Left forelimb (tissue), 1 donor: ENCODE results near the gene LGALSL.
"Not testable (repeated sequence)": the region's sequence is repeated elsewhere in the genome, so short reads cannot be mapped to it uniquely, and the experiment has no call there.

Source experiments
- DNase-seq: peaks from one replicate; pipeline ENCODE4 v3.0.0-alpha.2; 2018; ENCODE audit warnings: low spot score

Gene LGALSL

GRCh38 chr2:64442801-64443429, 11.0 kb upstream of the LGALSL start:
- DNase-seq = no peak

GRCh38 chr2:64445970-64446369, 8.0 kb upstream of the LGALSL start:
- not testable (repeated sequence) for DNase-seq

GRCh38 chr2:64447317-64448040, 6.5 kb upstream of the LGALSL start:
- DNase-seq = no peak

- DNase-seq = no peak
These were observed 5.9 kb upstream of the LGALSL start for GRCh38 chr2:64448041-64448426.

- no peak for DNase-seq
These were observed 2.9 kb upstream of the LGALSL start for GRCh38 chr2:64451051-64451450.

- peak; percentile 68 for DNase-seq
These were observed 697 bp downstream of the LGALSL start for GRCh38 chr2:64454386-64455332.

GRCh38 chr2:64455545-64455944, 1.6 kb downstream of the LGALSL start:
- DNase-seq = no peak

GRCh38 chr2:64456293-64456692, 2.3 kb downstream of the LGALSL start:
- DNase-seq = no peak

- no peak for DNase-seq
These were observed 3.6 kb downstream of the LGALSL start for GRCh38 chr2:64457524-64457923.

GRCh38 chr2:64459575-64459974, 5.6 kb downstream of the LGALSL start:
- no peak for DNase-seq

- no peak for DNase-seq
These were observed 6.4 kb downstream of the LGALSL start for GRCh38 chr2:64460330-64460729.

- DNase-seq = no peak
These were observed 7.5 kb downstream of the LGALSL start for GRCh38 chr2:64461271-64462058.

- DNase-seq = no peak
These were observed 8.2 kb downstream of the LGALSL start for GRCh38 chr2:64462171-64462570.

GRCh38 chr2:64462940-64463700, 9.2 kb downstream of the LGALSL start:
- no peak for DNase-seq

GRCh38 chr2:64463781-64464180, 9.8 kb downstream of the LGALSL start:
- DNase-seq = no peak

GRCh38 chr2:64466478-64467085, 12.6 kb downstream of the LGALSL start:
- no peak for DNase-seq

GRCh38 chr2:64467096-64467843, 13.3 kb downstream of the LGALSL start:
- no peak for DNase-seq

- DNase-seq = no peak
These were observed 15.3 kb downstream of the LGALSL start for GRCh38 chr2:64469261-64469660.

GRCh38 chr2:64470071-64470470, 16.1 kb downstream of the LGALSL start:
- DNase-seq = no peak

- DNase-seq = no peak
These were observed 16.9 kb downstream of the LGALSL start for GRCh38 chr2:64470766-64471295.
